ENCODE results near the gene LEF1. TPM values are rescaled to one million over a fixed set of nuclear protein-coding genes. Genes with fewer than 3 reads are reported as not detected.

The LEF1 gene
- total and polyA plus RNA-seq, 2 donors (not counting 1 experiment from before 2014, with no cell fraction given) = 1.8 to 2.6 TPM

DNA sequence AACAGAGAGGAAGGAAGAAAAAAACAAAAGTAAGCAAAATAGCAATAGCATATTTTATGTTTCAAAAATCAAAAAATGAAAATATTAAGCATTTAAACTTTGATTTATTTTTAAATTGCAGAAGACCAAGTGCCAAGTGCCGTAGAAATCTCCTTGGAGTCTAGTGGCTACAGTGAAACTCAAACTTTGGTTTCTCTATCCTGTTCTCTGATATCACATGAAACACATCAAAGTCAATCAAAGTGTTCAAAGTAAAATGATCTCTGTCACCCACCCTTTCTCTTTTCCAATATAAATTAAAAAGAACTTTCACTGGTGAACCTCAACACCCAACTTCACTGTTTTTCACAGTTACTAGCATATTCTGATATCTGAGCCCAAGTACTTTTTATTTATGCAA, 98.0 kb downstream of the LEF1 start:
- Histone ChIP-seq H3K27me3 (ENCODE audit: control insufficient read depth, insufficient read depth, low read length) (no peaks in the 10 kb centered on the region), H3K4me1 (ENCODE audit: control insufficient read depth, extremely low read depth, insufficient read depth, low read length) (no peaks in the 10 kb centered on the region), H3K79me2 (ENCODE audit: control insufficient read depth, insufficient read depth, low read length) (no peaks in the 10 kb centered on the region), H3K9me3 (ENCODE audit: control insufficient read depth, insufficient read depth, low read depth, low read length) (no peaks in the 10 kb centered on the region), H3K4me2 (ENCODE audit: extremely low read depth, insufficient read depth, low read length) (no peak overlapping the region), H3K4me3 (replicated peaks in 1 of 4; ENCODE audit: control extremely low read depth in 1 of 4, insufficient read depth in 1 of 4, low read depth in 3 of 4, low read length in 4 of 4) (no peak overlapping the region), H3K36me3 (ENCODE audit: control insufficient read depth, insufficient read depth, low read length) (no peaks in the 10 kb centered on the region), H3K9ac (ENCODE audit: insufficient read depth, low read length) (no peak overlapping the region), H3K27ac (ENCODE audit: insufficient read depth, low read length) (no peak overlapping the region), H4K20me1 (ENCODE audit: control insufficient read depth, extremely low read depth, insufficient read depth, low read length) (no peaks in the 10 kb centered on the region), H2AFZ (ENCODE audit: low read length) (no peak overlapping the region)
- no peak for DNase-seq (ENCODE audit: low read depth in 2 of 2)
- TF ChIP-seq EZH2 (IDR thresholded peaks at IDR 0.05; ENCODE audit: low read length, missing control alignments) = no peak
- TF ChIP-seq, protein P1, sequence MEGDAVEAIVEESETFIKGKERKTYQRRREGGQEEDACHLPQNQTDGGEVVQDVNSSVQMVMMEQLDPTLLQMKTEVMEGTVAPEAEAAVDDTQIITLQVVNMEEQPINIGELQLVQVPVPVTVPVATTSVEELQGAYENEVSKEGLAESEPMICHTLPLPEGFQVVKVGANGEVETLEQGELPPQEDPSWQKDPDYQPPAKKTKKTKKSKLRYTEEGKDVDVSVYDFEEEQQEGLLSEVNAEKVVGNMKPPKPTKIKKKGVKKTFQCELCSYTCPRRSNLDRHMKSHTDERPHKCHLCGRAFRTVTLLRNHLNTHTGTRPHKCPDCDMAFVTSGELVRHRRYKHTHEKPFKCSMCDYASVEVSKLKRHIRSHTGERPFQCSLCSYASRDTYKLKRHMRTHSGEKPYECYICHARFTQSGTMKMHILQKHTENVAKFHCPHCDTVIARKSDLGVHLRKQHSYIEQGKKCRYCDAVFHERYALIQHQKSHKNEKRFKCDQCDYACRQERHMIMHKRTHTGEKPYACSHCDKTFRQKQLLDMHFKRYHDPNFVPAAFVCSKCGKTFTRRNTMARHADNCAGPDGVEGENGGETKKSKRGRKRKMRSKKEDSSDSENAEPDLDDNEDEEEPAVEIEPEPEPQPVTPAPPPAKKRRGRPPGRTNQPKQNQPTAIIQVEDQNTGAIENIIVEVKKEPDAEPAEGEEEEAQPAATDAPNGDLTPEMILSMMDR (conservative IDR thresholded peaks at IDR 0.05 in 1 of 2, IDR thresholded peaks at IDR 0.05 in 1 of 2; ENCODE audit: low read depth in 1 of 2, low read length in 2 of 2) = no peak

DNA sequence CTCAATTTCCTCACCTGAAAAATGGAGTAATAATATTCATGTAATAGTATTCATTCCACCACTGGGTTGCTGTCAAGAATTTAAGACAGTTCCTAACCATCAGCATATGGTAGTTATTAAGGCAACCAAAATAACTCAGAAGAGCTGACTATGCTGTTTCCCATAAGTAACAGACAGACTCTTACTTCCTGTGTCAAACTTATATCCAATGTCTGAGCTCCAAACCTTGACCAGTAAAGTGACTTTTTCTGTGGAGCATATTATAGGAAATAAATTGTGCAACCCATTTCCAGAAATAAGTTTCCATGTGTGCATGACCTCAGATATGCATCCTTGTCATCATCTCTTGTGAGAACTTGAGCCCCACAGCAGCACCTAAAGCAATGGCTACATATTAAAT, 100.3 kb downstream of the LEF1 start:
- Histone ChIP-seq H3K9ac (ENCODE audit: insufficient read depth, low read length) (no peak overlapping the region), H3K36me3 (ENCODE audit: control insufficient read depth, insufficient read depth, low read length) (no peaks in the 10 kb centered on the region)

DNA sequence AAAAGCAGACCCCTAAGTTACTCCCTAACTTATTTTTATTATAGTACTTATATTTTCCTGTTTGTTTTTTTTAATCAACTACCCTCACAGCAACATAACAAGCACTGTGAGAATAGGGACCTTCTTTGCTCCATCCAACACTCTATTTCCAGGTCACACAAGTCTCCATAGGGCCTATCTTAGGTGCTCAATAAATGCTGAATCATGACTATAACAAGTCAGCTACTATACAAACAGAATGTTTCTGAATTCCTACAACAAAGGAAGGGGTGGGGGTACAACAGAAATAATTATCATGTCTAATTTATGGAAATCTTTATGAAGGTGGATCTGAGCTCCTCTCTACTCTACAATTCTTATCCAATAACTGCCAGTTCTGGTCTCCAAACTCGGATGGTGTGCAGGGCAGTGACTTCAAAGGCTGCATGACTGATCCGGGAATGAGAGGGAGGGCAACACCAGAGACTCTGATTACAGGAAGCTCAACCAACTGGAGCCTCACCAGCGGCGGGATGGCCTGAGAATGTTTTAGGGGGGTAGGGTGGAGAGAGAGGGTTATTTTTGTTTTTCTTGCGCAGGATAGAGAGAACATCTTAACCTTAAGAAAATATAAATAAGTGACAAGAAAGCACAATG, 107.9 kb downstream of the LEF1 start:
- H3K9ac ChIP-seq (ENCODE audit: insufficient read depth, low read length) = no peak overlapping the region
- no peaks in the 10 kb centered on the region for H3K36me3 ChIP-seq (ENCODE audit: control insufficient read depth, insufficient read depth, low read length)
- H3K4me1 ChIP-seq (ENCODE audit: control insufficient read depth, extremely low read depth, insufficient read depth, low read length) = peaks cover 5% of the 10 kb centered on the region
- no peaks in the 10 kb centered on the region for H3K27me3 ChIP-seq (ENCODE audit: control insufficient read depth, insufficient read depth, low read length)
- no peak for DNase-seq (ENCODE audit: low read depth in 2 of 2)
- no peaks in the 10 kb centered on the region for H3K79me2 ChIP-seq (ENCODE audit: control insufficient read depth, insufficient read depth, low read length)
- H4K20me1 ChIP-seq (ENCODE audit: control insufficient read depth, extremely low read depth, insufficient read depth, low read length) = no peaks in the 10 kb centered on the region
- H2AFZ ChIP-seq (ENCODE audit: low read length) = peak overlapping the region; percentile 15
- H3K4me2 ChIP-seq (ENCODE audit: extremely low read depth, insufficient read depth, low read length) = no peak overlapping the region
- H3K27ac ChIP-seq (ENCODE audit: insufficient read depth, low read length) = no peak overlapping the region
- no peaks in the 10 kb centered on the region for H3K9me3 ChIP-seq (ENCODE audit: control insufficient read depth, insufficient read depth, low read depth, low read length)
- no peak overlapping the region for H3K4me3 ChIP-seq (replicated peaks in 1 of 4; ENCODE audit: control extremely low read depth in 1 of 4, insufficient read depth in 1 of 4, low read depth in 3 of 4, low read length in 4 of 4)
- no peak for TF ChIP-seq EZH2 (IDR thresholded peaks at IDR 0.05; ENCODE audit: low read length, missing control alignments)
- TF ChIP-seq, protein P1 (conservative IDR thresholded peaks at IDR 0.05 in 1 of 2, IDR thresholded peaks at IDR 0.05 in 1 of 2; ENCODE audit: low read depth in 1 of 2, low read length in 2 of 2) = no peak

More for the DNA sequence above, 100.3 kb downstream of the LEF1 start:
- H2AFZ ChIP-seq (ENCODE audit: low read length) = no peak overlapping the region
- H3K4me3 ChIP-seq (replicated peaks in 1 of 4; ENCODE audit: control extremely low read depth in 1 of 4, insufficient read depth in 1 of 4, low read depth in 3 of 4, low read length in 4 of 4) = no peak overlapping the region
- H3K4me1 ChIP-seq (ENCODE audit: control insufficient read depth, extremely low read depth, insufficient read depth, low read length) = no peaks in the 10 kb centered on the region
- H3K4me2 ChIP-seq (ENCODE audit: extremely low read depth, insufficient read depth, low read length) = no peak overlapping the region
- no peaks in the 10 kb centered on the region for H3K27me3 ChIP-seq (ENCODE audit: control insufficient read depth, insufficient read depth, low read length)
- no peak for DNase-seq (ENCODE audit: low read depth in 2 of 2)
- TF ChIP-seq EZH2 (IDR thresholded peaks at IDR 0.05; ENCODE audit: low read length, missing control alignments) = no peak
- TF ChIP-seq, protein P1 (conservative IDR thresholded peaks at IDR 0.05 in 1 of 2, IDR thresholded peaks at IDR 0.05 in 1 of 2; ENCODE audit: low read depth in 1 of 2, low read length in 2 of 2) = no peak
- no peaks in the 10 kb centered on the region for H3K9me3 ChIP-seq (ENCODE audit: control insufficient read depth, insufficient read depth, low read depth, low read length)
- H3K79me2 ChIP-seq (ENCODE audit: control insufficient read depth, insufficient read depth, low read length) = no peaks in the 10 kb centered on the region
- no peak overlapping the region for H3K27ac ChIP-seq (ENCODE audit: insufficient read depth, low read length)
- no peaks in the 10 kb centered on the region for H4K20me1 ChIP-seq (ENCODE audit: control insufficient read depth, extremely low read depth, insufficient read depth, low read length)
